ENCODE measurements around the gene VWA3A. TPM values are rescaled to one million over a fixed set of nuclear protein-coding genes. Genes with fewer than 3 reads are reported as not detected.

VWA3A gene
- total and polyA plus RNA-seq, 4 experiments from 2014 or later: 0.33 to 0.41 TPM; not detected in 2

- Histone ChIP-seq H3K36me3 (ENCODE audit: insufficient read depth, low read length) (no peaks in the 10 kb centered on the region), H3K27me3 (ENCODE audit: insufficient read depth, low read length) (no peaks in the 10 kb centered on the region), H3K4me1 (ENCODE audit: insufficient read depth, low read length) (no peaks in the 10 kb centered on the region), H3K4me3 (ENCODE audit: low read length in 2 of 2) (no peak overlapping the region), H3K9me3 (ENCODE audit: control insufficient read depth in 1 of 2, low read length in 2 of 2) (no peaks in the 10 kb centered on the region), H3K27ac (ENCODE audit: low read depth, low read length) (no peak overlapping the region)
- Mint-ChIP-seq H3K27ac (peak overlapping the region in 3 of 7 donors; percentile 22 to 50 (median 48)), H3K36me3 (peaks cover 0 to 12% of the 10 kb centered on the region in 2 donors), H3K4me3 (no peak overlapping the region), H3K27me3 (no peaks in the 10 kb centered on the region), H3K4me1 (peaks cover 0 to 6% (median 1%) of the 10 kb centered on the region in 4 donors), H3K9me3 (no peaks in the 10 kb centered on the region)
- no peak for DNase-seq
- intact Hi-C loops (cut with micrococcal nuclease): loop anchor here (5.0 kb wide), 1 partner anchor 123 kb away; the partner anchor contains the start of gene UQCRC2
- POLR2A ChIA-PET (ENCODE audit: partially characterized antibody): no interaction called here
- CTCF ChIA-PET (ENCODE audit: partially characterized antibody): interaction anchor here (1.2 to 5.8 kb wide), 3 partner anchors 10 to 73 kb away, joined by 3 to 181 read pairs (median 32); partner anchors contain the start of genes MOSMO, PDZD9 and VWA3A
Measured at GRCh38 chr16:22075043-22075757, 17.1 kb upstream of the VWA3A start.

- intact Hi-C loops (cut with micrococcal nuclease): loop anchor here (5.0 kb wide), 1 partner anchor 123 kb away; the partner anchor contains the start of gene UQCRC2
- Mint-ChIP-seq H3K9me3 (no peaks in the 10 kb centered on the region), H3K27ac (no peak overlapping the region), H3K4me3 (no peak overlapping the region), H3K4me1 (peaks cover 0 to 6% (median 1%) of the 10 kb centered on the region in 4 donors), H3K36me3 (peaks cover 3 to 15% of the 10 kb centered on the region in 2 donors), H3K27me3 (no peaks in the 10 kb centered on the region)
- POLR2A ChIA-PET (ENCODE audit: partially characterized antibody): no interaction called here
- Histone ChIP-seq H3K4me3 (ENCODE audit: low read length in 2 of 2) (no peak overlapping the region), H3K36me3 (ENCODE audit: insufficient read depth, low read length) (no peaks in the 10 kb centered on the region), H3K27ac (ENCODE audit: low read depth, low read length) (no peak overlapping the region), H3K9me3 (ENCODE audit: control insufficient read depth in 1 of 2, low read length in 2 of 2) (no peaks in the 10 kb centered on the region), H3K27me3 (ENCODE audit: insufficient read depth, low read length) (no peaks in the 10 kb centered on the region), H3K4me1 (ENCODE audit: insufficient read depth, low read length) (no peaks in the 10 kb centered on the region)
- no peak for DNase-seq
- CTCF ChIA-PET (ENCODE audit: partially characterized antibody): interaction anchor here (1.2 to 5.8 kb wide), 4 partner anchors 11 to 74 kb away, joined by 3 to 181 read pairs (median 21); partner anchors contain the start of genes MOSMO, PDZD9 and VWA3A
Measured at GRCh38 chr16:22075776-22076175, 16.6 kb upstream of the VWA3A start.

GRCh38 chr16:22077700-22078313 lies 14.5 kb upstream of the VWA3A start:
- peak; percentile 61 to 69 (median 67) for DNase-seq
- Histone ChIP-seq H3K4me1 (ENCODE audit: insufficient read depth, low read length) (no peaks in the 10 kb centered on the region), H3K36me3 (ENCODE audit: insufficient read depth, low read length) (no peaks in the 10 kb centered on the region), H3K27me3 (ENCODE audit: insufficient read depth, low read length) (no peaks in the 10 kb centered on the region), H3K27ac (ENCODE audit: low read depth, low read length) (no peak overlapping the region), H3K9me3 (ENCODE audit: control insufficient read depth in 1 of 2, low read length in 2 of 2) (no peaks in the 10 kb centered on the region), H3K4me3 (ENCODE audit: low read length in 2 of 2) (no peak overlapping the region)
- H3K27ac Mint-ChIP-seq: no peak overlapping the region
- intact Hi-C loops (cut with micrococcal nuclease): loop anchor here (1.0 to 5.0 kb wide), 3 partner anchors 77 to 126 kb away; partner anchors contain the start of genes PDZD9 and UQCRC2
- H3K4me1 Mint-ChIP-seq: peaks cover 0 to 5% (median 1%) of the 10 kb centered on the region in 4 donors
- ChIA-PET POLR2A (ENCODE audit: partially characterized antibody) (interaction anchor here (0.9 to 2.1 kb wide), 5 partner anchors 32 to 111 kb away, joined by 3 to 14 read pairs (median 6); partner anchors contain the start of gene MOSMO), CTCF (ENCODE audit: partially characterized antibody) (interaction anchor here (0.6 to 5.8 kb wide), 50 partner anchors 8 to 276 kb away, joined by 3 to 181 read pairs (median 5); partner anchors contain the start of genes MOSMO, PDZD9, POLR3E and UQCRC2)
- no peaks in the 10 kb centered on the region for H3K9me3 Mint-ChIP-seq
- peaks cover 9 to 19% of the 10 kb centered on the region in 2 donors for H3K36me3 Mint-ChIP-seq
- H3K27me3 Mint-ChIP-seq: no peaks in the 10 kb centered on the region
- H3K4me3 Mint-ChIP-seq: no peak overlapping the region

- ChIA-PET CTCF (ENCODE audit: partially characterized antibody) (interaction anchor here (1.0 to 5.8 kb wide), 31 partner anchors 9 to 421 kb away, joined by 3 to 181 read pairs (median 6); partner anchors contain the start of genes MOSMO, PDZD9, POLR3E and UQCRC2), POLR2A (ENCODE audit: partially characterized antibody) (interaction anchor here (1.5 to 2.1 kb wide), 4 partner anchors 70 to 111 kb away, joined by 3 to 14 read pairs (median 10); partner anchors contain the start of gene MOSMO)
- Mint-ChIP-seq H3K27ac (no peak overlapping the region), H3K9me3 (no peaks in the 10 kb centered on the region), H3K4me1 (peaks cover 0 to 4% (median 0%) of the 10 kb centered on the region in 4 donors), H3K36me3 (peaks cover 9 to 19% of the 10 kb centered on the region in 2 donors), H3K4me3 (no peak overlapping the region), H3K27me3 (no peaks in the 10 kb centered on the region)
- Histone ChIP-seq H3K4me1 (ENCODE audit: insufficient read depth, low read length) (no peaks in the 10 kb centered on the region), H3K27ac (ENCODE audit: low read depth, low read length) (no peak overlapping the region), H3K36me3 (ENCODE audit: insufficient read depth, low read length) (no peaks in the 10 kb centered on the region), H3K9me3 (ENCODE audit: control insufficient read depth in 1 of 2, low read length in 2 of 2) (no peaks in the 10 kb centered on the region), H3K4me3 (ENCODE audit: low read length in 2 of 2) (no peak overlapping the region), H3K27me3 (ENCODE audit: insufficient read depth, low read length) (no peaks in the 10 kb centered on the region)
- intact Hi-C loops (cut with micrococcal nuclease): loop anchor here (5.0 kb wide), 1 partner anchor 126 kb away; the partner anchor contains the start of gene UQCRC2
- no peak for DNase-seq
Measured at GRCh38 chr16:22078656-22079055, 13.7 kb upstream of the VWA3A start.

- DNase-seq: no peak
- H3K27ac Mint-ChIP-seq: no peak overlapping the region
- Histone ChIP-seq H3K4me3 (ENCODE audit: low read length in 2 of 2) (no peak overlapping the region), H3K9me3 (ENCODE audit: control insufficient read depth in 1 of 2, low read length in 2 of 2) (no peaks in the 10 kb centered on the region), H3K36me3 (ENCODE audit: insufficient read depth, low read length) (peaks cover 3% of the 10 kb centered on the region), H3K27me3 (ENCODE audit: insufficient read depth, low read length) (no peaks in the 10 kb centered on the region), H3K4me1 (ENCODE audit: insufficient read depth, low read length) (no peaks in the 10 kb centered on the region), H3K27ac (ENCODE audit: low read depth, low read length) (no peak overlapping the region)
- no peaks in the 10 kb centered on the region for H3K9me3 Mint-ChIP-seq
- H3K4me3 Mint-ChIP-seq: no peak overlapping the region
- peaks cover 0 to 4% (median 0%) of the 10 kb centered on the region in 4 donors for H3K4me1 Mint-ChIP-seq
- H3K36me3 Mint-ChIP-seq: peaks cover 23 to 30% of the 10 kb centered on the region in 2 donors
- POLR2A ChIA-PET (ENCODE audit: partially characterized antibody): no interaction called here
- CTCF ChIA-PET (ENCODE audit: partially characterized antibody): no interaction called here
- H3K27me3 Mint-ChIP-seq: no peaks in the 10 kb centered on the region
- intact Hi-C loops (cut with micrococcal nuclease): no loop called here
Measured at GRCh38 chr16:22081050-22081449, 11.3 kb upstream of the VWA3A start.

GRCh38 chr16:22086440-22086839 lies 5.9 kb upstream of the VWA3A start:
- Histone ChIP-seq H3K27me3 (ENCODE audit: insufficient read depth, low read length) (no peaks in the 10 kb centered on the region), H3K4me1 (ENCODE audit: insufficient read depth, low read length) (no peaks in the 10 kb centered on the region), H3K36me3 (ENCODE audit: insufficient read depth, low read length) (peaks cover 3% of the 10 kb centered on the region), H3K9me3 (ENCODE audit: control insufficient read depth in 1 of 2, low read length in 2 of 2) (no peaks in the 10 kb centered on the region), H3K4me3 (ENCODE audit: low read length in 2 of 2) (no peak overlapping the region), H3K27ac (ENCODE audit: low read depth, low read length) (no peak overlapping the region)
- no peak for DNase-seq
- peaks cover 23 to 27% of the 10 kb centered on the region in 2 donors for H3K36me3 Mint-ChIP-seq
- CTCF ChIA-PET (ENCODE audit: partially characterized antibody): no interaction called here
- POLR2A ChIA-PET (ENCODE audit: partially characterized antibody): no interaction called here
- peak overlapping the region in 4 of 7 donors; percentile 9 to 90 (median 75) for H3K27ac Mint-ChIP-seq
- H3K9me3 Mint-ChIP-seq: no peaks in the 10 kb centered on the region
- intact Hi-C loops (cut with micrococcal nuclease): no loop called here
- H3K4me1 Mint-ChIP-seq: no peaks in the 10 kb centered on the region
- H3K27me3 Mint-ChIP-seq: no peaks in the 10 kb centered on the region
- no peak overlapping the region for H3K4me3 Mint-ChIP-seq

GRCh38 chr16:22088642-22089041 lies 3.7 kb upstream of the VWA3A start:
- no peaks in the 10 kb centered on the region for H3K4me1 ChIP-seq (ENCODE audit: insufficient read depth, low read length)
- no peak for DNase-seq
- H3K36me3 ChIP-seq (ENCODE audit: insufficient read depth, low read length): peaks cover 3% of the 10 kb centered on the region
- H3K27ac ChIP-seq (ENCODE audit: low read depth, low read length): no peak overlapping the region
- Mint-ChIP-seq H3K4me1 (no peaks in the 10 kb centered on the region), H3K4me3 (no peak overlapping the region), H3K27ac (no peak overlapping the region), H3K27me3 (no peaks in the 10 kb centered on the region), H3K9me3 (no peaks in the 10 kb centered on the region), H3K36me3 (peaks cover 18 to 24% of the 10 kb centered on the region in 2 donors)
- H3K4me3 ChIP-seq (ENCODE audit: low read length in 2 of 2): no peak overlapping the region
- intact Hi-C loops (cut with micrococcal nuclease): no loop called here
- POLR2A ChIA-PET (ENCODE audit: partially characterized antibody): interaction anchor here (0.7 kb wide), 1 partner anchor 862 kb away, joined by 3 read pairs; no protein-coding TSS in a partner anchor
- H3K9me3 ChIP-seq (ENCODE audit: control insufficient read depth in 1 of 2, low read length in 2 of 2): no peaks in the 10 kb centered on the region
- no peaks in the 10 kb centered on the region for H3K27me3 ChIP-seq (ENCODE audit: insufficient read depth, low read length)
- CTCF ChIA-PET (ENCODE audit: partially characterized antibody): interaction anchor here (1.3 to 5.3 kb wide), 2 partner anchors 11 to 87 kb away, joined by 3 to 32 read pairs; no protein-coding TSS in a partner anchor

All from CD4-positive, alpha-beta memory T cell (primary cell).